Heart right ventricle (tissue), 16 donors: ENCODE measurements around the gene TMEM253. TPM values are rescaled to one million over a fixed set of nuclear protein-coding genes. Genes with fewer than 3 reads are reported as not detected.

Source experiments
- ATAC-seq, 8 donors: fragments of 200-7000 bp; cut with Tn5 transposase; one replicate each; pipeline ENCODE4 v1.9.1; 2020; ENCODE audit warnings: mild to moderate bottlenecking in 8 of 8, moderate library complexity in 8 of 8, moderate number of reproducible peaks in 1 of 8
- DNase-seq, 2 donors: peaks; one replicate each; pipeline ENCODE4 v3.0.0-alpha.2; 2020
- H3K27ac ChIP-seq, 10 donors: fragments of 200-600 bp; sonication (generic) in 2 of 10; one replicate each; pipeline versions ENCODE4 v1.5.0 to v1.8.0; 2020 to 2022; ENCODE audit warnings: mild to moderate bottlenecking in 3 of 10
- H3K27me3 ChIP-seq, 7 donors: fragments of 200-600 bp; one replicate each; pipeline ENCODE4 v1.8.0; 2021 to 2022; ENCODE audit warnings: mild to moderate bottlenecking in 2 of 7
- H3K36me3 ChIP-seq, 9 donors: fragments of 200-600 bp; sonication (generic) in 1 of 9; one replicate each; pipeline versions ENCODE4 v1.5.0 to v1.8.0; 2020 to 2022; ENCODE audit warnings: mild to moderate bottlenecking in 2 of 9
- H3K4me1 ChIP-seq, 9 donors: fragments of 200-600 bp; sonication (generic) in 1 of 9; one replicate each; pipeline versions ENCODE4 v1.5.0 to v1.8.0; 2020 to 2022; ENCODE audit warnings: mild to moderate bottlenecking in 4 of 9
- H3K4me3 ChIP-seq, 10 donors: fragments of 200-600 bp; sonication (generic) in 2 of 10; one replicate each; pipeline versions ENCODE4 v1.5.0 to v1.8.0; 2020 to 2022; ENCODE audit warnings: mild to moderate bottlenecking in 7 of 10, moderate library complexity in 2 of 10
- H3K9me3 ChIP-seq, 11 donors: fragments of 200-600 bp in 10 of 11; sonication (generic) in 2 of 11; one replicate each; pipeline versions ENCODE4 v1.5.0 to v1.8.0; 2013 to 2022; ENCODE audit warnings: mild to moderate bottlenecking in 2 of 11, control low read depth in 1 of 11, moderate library complexity in 1 of 11
- WGBS, 2 donors: extraction: QIAGEN DNeasy Blood & Tissue Kit; methylation state at CpG; one replicate each; pipeline ENCODE4 v1.1.7; 2013; ENCODE audit warnings: inconsistent platforms in 1 of 2; 5-methylcytosine and 5-hydroxymethylcytosine counted together
- intact Hi-C, 10 donors: fragments of 100-400 bp; cut with DNase I; formaldehyde crosslinking; loops; one replicate each; pipeline versions ENCODE4 v1.11.1 to v1.14.2; 2022
- polyA plus RNA-seq, 2 donors: library from polyadenylated mRNA; stranded (reverse); fragments of 200-250 nt; gene quantifications; one replicate each; pipeline ENCODE4 v1.2.3, GENCODE V29; 2013
- total RNA-seq, 10 donors: library from RNA; stranded (reverse); fragmentation: NEBNext Ultra II Directional in 3 of 10; extraction: Animal tissue kit (Norgen Biotek cat#: 25700) in 3 of 10; gene quantifications; one replicate each; pipeline versions ENCODE4 v1.2.1 to v1.2.4, GENCODE V29; 2021 to 2023
- TF ChIP-seq, protein P1 (sequence below), 9 donors: fragments of 200-600 bp; sonication (generic) in 2 of 9; IDR thresholded peaks; one replicate each; pipeline versions ENCODE4 v1.5.0 to v1.8.0; 2021 to 2022; ENCODE audit warnings: antibody characterized with exemption in 9 of 9, mild to moderate bottlenecking in 5 of 9, moderate library complexity in 1 of 9
- donor health status: Arrhythmogenic right ventricular cardiomyopathy.
- donor health status: ischemic (EF 13 %, LVEDD 7.1; RV severe dilation, severe dysfunction).
- donor health status: healthy with polysubstance abuse.
- donor health status: DM: no; HTN: yes; CAD: no.
- donor health status: DM: no; HTN: no; CAD: no.
- donor health status: ischemic (EF 25% LVEDD 6.9; RV normal size, moderate dysfunction).
- donor health status: ischemic (EF 25% LVEDD 5.7; RV mildly dilated, moderate dysfunction).
- donor health status: healthy.
- donor health status: DM: yes; HTN: yes; CAD: no.
- donor health status: Ischemic cardiomyopathy.
- donor health status: ischemic (EF 35%, LVEDD 5.7; RV mildly dilated, moderate dysfunction).
- donor health status: nonischemic (EF 11% LVEDD 7.7; RV severe dilation, severe dysfunction).
- donor health status: DM: yes; HTN: yes; CAD: no.
- donor health status: PGD.
- donor health status: ischemic (EF 29% LVEDD 5.4; RV normal size, mild dysfunction).
- donor health status: nonischemic (EF 23%, LVEDD 6.1; RV moderate dilation, normal function).

TMEM253 gene
- total and polyA plus RNA-seq, 12 donors, result 0.16 to 1.1 (median 0.30) TPM; not detected in 1

DNA sequence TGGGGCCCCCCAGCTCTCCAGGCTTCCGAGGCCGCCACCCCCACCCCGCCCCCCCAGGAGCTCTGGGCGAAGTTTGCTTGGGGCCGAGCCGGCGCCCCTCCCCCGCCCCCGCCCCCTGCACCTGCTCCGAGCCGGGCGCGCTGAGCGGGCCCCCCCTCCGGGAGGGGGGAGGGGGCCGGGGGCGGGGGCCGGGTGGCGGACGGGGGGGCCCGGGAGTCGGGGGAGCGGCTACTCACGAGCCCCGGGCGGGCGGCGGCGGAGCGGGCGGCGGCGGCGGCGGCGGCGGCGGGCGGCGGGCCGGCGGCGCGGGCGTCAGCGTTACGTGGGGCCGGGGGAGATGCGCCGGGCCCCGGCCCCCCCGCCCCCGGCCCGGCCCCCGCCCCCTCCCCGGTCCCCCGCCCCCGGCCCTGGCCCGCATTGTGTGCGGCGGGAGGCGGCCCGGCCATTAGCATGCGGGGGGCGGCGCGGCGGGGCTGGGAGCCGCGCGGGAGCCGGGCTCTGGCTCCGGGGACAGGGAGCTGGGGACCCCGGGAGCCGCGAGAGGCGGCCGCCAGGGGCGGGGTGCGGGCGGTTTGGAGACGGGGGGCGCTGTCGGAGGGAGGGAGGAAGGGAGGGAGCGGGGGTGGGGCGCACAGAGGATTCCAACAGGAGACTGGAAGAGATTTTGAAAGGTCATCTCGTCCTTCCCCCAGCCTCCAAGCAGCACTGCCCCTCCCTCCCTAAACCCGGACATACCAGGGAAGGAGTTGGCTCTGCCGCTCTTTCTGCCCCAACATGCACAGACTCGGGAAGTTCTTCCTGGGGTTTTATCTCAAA is 2.6 kb upstream of the TMEM253 start, which contains the start of gene ZNF219:
TSS of gene ZNF219 (minus strand) at position 580 of the 816 bp plus-strand sequence. CDS start 5,064 bp downstream, outside the sequence.
- Histone ChIP-seq H3K27ac (peak within 1 kb of the TSS; percentile 78 to 95 (median 91)), H3K9me3 (no peaks in the 10 kb centered on the region), H3K4me1 (peaks cover 2 to 52% (median 27%) of the 10 kb centered on the region in 9 donors), H3K4me3 (peak within 1 kb of the TSS; percentile 18 to 71 (median 66)), H3K36me3 (peaks cover 0 to under 1% (median 0%) of the 10 kb centered on the region in 9 donors), H3K27me3 (no peaks in the 10 kb centered on the region)
- WGBS, 2 donors, result 0 to 2% methylated on average over 20 to 75 of the region's 90 CpGs
- ATAC-seq (peak; percentile 27 to 63 (median 46)), DNase-seq (peak; percentile 65 to 68)
- intact Hi-C loops, result no loop called here
- TF ChIP-seq, protein P1, sequence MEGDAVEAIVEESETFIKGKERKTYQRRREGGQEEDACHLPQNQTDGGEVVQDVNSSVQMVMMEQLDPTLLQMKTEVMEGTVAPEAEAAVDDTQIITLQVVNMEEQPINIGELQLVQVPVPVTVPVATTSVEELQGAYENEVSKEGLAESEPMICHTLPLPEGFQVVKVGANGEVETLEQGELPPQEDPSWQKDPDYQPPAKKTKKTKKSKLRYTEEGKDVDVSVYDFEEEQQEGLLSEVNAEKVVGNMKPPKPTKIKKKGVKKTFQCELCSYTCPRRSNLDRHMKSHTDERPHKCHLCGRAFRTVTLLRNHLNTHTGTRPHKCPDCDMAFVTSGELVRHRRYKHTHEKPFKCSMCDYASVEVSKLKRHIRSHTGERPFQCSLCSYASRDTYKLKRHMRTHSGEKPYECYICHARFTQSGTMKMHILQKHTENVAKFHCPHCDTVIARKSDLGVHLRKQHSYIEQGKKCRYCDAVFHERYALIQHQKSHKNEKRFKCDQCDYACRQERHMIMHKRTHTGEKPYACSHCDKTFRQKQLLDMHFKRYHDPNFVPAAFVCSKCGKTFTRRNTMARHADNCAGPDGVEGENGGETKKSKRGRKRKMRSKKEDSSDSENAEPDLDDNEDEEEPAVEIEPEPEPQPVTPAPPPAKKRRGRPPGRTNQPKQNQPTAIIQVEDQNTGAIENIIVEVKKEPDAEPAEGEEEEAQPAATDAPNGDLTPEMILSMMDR (IDR thresholded peaks at IDR 0.05), result peak in 1 of 9 donors; percentile 11

DNA sequence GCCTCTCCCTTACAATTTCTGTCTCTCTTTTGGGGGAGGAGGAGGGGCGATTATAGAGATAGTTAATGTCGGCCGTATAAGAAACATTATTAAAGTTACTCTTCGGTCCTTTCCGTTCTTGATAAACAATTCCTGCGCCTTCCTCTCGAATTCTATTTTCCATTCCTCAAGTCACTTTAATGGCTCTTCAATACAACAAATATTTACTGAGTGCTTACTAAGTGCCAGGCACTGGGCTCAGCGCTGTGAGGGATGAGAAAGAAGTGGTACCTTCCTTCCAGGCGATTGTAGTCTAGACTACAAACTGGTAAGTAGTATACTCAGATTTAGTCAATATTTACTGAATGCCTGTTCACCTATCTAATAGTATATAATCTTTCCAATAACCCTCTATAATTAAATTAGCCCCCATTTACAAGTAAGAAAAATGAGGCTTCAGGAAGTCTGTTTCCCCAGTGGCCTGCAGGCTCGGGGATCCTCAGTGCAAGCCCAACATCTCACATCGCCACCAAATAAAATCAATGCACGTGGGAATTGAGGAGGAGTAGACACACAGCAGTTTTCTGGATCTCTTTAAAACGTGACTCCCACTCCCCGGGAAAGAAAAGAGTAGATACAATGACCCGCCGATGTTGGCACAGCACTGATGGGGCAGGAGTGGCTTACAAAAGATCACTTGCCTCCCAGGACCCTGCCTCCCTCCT is 1.8 kb upstream of the TMEM253 start:
- H3K9me3 ChIP-seq, result no peaks in the 10 kb centered on the region
- intact Hi-C loops, result no loop called here
- H3K4me3 ChIP-seq, result peak overlapping the region; percentile 16 to 71 (median 66)
- H3K4me1 ChIP-seq, result peaks cover 2 to 53% (median 28%) of the 10 kb centered on the region in 9 donors
- WGBS, 2 donors, result 5 to 8% methylated on average over 16 of the region's 16 CpGs
- ATAC-seq, result no peak
- TF ChIP-seq, protein P1 (IDR thresholded peaks at IDR 0.05), result no peak
- H3K27ac ChIP-seq, result peak overlapping the region; percentile 77 to 95 (median 91)
- no peak for DNase-seq
- H3K36me3 ChIP-seq, result no peaks in the 10 kb centered on the region
- H3K27me3 ChIP-seq, result no peaks in the 10 kb centered on the region

DNA sequence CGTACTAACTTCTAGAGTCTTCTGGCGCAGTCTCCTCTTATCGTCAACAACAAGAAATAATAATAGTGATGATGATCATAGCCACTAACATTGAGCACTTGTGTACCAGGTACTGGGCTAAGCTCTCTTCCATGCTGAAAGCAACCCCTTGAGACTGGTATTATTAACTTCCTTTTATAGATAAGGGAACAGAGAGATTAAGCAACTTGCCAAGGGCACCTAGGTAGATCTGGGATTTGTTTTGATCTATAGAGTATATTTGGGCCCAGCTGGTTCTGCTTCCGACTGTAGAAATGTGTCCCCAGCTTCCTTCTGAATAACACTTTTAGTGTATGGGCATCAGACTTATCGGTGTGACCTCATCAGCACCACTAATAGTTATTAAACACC is 1.3 kb upstream of the TMEM253 start:
- 60 to 68% methylated on average over 5 of the region's 5 CpGs for WGBS, 2 donors
- no peaks in the 10 kb centered on the region for H3K27me3 ChIP-seq
- peaks cover 2 to 51% (median 30%) of the 10 kb centered on the region in 9 donors for H3K4me1 ChIP-seq
- no peak for DNase-seq
- no peaks in the 10 kb centered on the region for H3K9me3 ChIP-seq
- intact Hi-C loops, result no loop called here
- H3K36me3 ChIP-seq, result no peaks in the 10 kb centered on the region
- peak overlapping the region in 8 of 10 donors; percentile 82 to 95 (median 91) for H3K27ac ChIP-seq
- TF ChIP-seq, protein P1 (IDR thresholded peaks at IDR 0.05), result no peak
- no peak for ATAC-seq
- peak overlapping the region in 4 of 10 donors; percentile 54 to 69 (median 61) for H3K4me3 ChIP-seq

DNA sequence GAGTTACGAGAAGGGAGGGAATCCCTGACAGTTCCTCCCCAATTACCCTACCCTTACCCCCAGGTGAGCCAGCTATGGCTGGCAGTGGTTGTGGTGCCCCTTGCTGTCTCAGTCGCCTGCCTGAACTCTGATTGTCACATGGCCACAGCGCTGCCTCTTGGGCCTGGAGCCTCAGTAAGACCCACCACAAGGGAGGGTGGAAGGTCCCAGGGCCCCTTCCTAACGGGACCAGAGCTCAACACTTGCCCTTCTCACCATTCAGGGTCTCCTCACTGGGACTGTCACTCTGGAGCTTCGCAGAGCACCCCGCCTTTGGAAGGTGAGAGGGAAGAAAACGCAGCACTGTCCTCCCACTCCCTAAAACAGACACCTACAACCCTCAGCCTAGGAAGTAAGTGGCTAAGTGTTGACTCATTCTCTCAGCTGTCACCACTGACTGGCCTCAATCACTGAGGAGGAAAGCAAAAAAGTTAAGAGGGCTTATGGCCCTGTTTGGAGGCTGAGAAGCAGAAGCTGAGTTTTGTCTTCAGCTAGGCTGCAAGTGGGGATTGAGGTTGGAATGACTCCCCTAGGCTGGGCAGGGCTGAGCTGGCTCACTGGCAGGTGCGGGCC is 1.0 kb downstream of the TMEM253 start:
- TF ChIP-seq, protein P1 (IDR thresholded peaks at IDR 0.05), result no peak
- no peak overlapping the region for H3K27ac ChIP-seq
- 89 to 93% methylated on average over 8 of the region's 8 CpGs for WGBS, 2 donors
- H3K27me3 ChIP-seq, result no peaks in the 10 kb centered on the region
- peaks cover 6 to 60% (median 46%) of the 10 kb centered on the region in 9 donors for H3K4me1 ChIP-seq
- intact Hi-C loops, result loop anchor here in 4 of 10 donors (5.0 to 10.0 kb wide), 6 partner anchors 35 to 417 kb away; partner anchors contain the start of genes ANG (in 2 of the 4), RNASE4 (in 2 of the 4) and NDRG2 (in 1 of the 4)
- H3K36me3 ChIP-seq, result no peaks in the 10 kb centered on the region
- no peak overlapping the region for H3K4me3 ChIP-seq
- no peaks in the 10 kb centered on the region for H3K9me3 ChIP-seq
- ATAC-seq, result no peak
- DNase-seq, result no peak
